ES-I3 (cell line): Measurements from ENCODE around the gene PLEKHH1.

Source experiments
- H3K36me3 ChIP-seq: 2 replicates; pipeline ENCODE4 v1.6.1; 2013; ENCODE audit warnings: mild to moderate bottlenecking, low read length, control low read depth, moderate library complexity; ENCODE audit not compliant: insufficient read depth
- H3K4me1 ChIP-seq: 2 replicates; pipeline ENCODE4 v1.6.1; 2013; ENCODE audit warnings: mild to moderate bottlenecking, control low read depth, low read length; ENCODE audit not compliant: insufficient read depth
- H3K9ac ChIP-seq: 2 replicates; pipeline ENCODE4 v1.6.1; 2013; ENCODE audit warnings: low read depth, mild to moderate bottlenecking, low read length, moderate library complexity
- H3K9me3 ChIP-seq: 2 replicates; pipeline ENCODE4 v1.6.1; 2013; ENCODE audit warnings: mild to moderate bottlenecking, low read length, moderate library complexity; ENCODE audit not compliant: control insufficient read depth, insufficient read depth

PLEKHH1 gene

DNA sequence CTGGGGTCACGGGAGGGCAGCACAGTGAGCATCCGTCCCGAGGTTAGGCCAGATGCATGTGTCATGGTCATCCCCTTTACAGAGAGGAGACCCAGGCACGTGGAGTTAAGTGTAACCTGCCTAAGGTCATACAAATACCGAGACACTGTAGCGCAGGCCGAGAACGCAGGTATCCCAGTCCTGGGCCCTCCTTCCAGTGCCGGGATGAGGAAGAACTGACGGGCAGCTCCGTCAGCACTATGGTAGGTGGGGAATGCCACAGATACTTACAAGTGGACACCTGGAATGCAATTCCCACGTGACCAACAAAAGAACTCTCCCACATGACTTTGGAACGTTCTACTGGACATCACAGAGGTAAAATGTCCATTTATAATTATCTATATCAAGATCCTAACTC lies 35.9 kb upstream of the PLEKHH1 start:
- H3K36me3 ChIP-seq, result no peaks in the 10 kb centered on the region
- no peak overlapping the region for H3K9ac ChIP-seq
- H3K9me3 ChIP-seq, result peaks cover 16% of the 10 kb centered on the region
- no peaks in the 10 kb centered on the region for H3K4me1 ChIP-seq

DNA sequence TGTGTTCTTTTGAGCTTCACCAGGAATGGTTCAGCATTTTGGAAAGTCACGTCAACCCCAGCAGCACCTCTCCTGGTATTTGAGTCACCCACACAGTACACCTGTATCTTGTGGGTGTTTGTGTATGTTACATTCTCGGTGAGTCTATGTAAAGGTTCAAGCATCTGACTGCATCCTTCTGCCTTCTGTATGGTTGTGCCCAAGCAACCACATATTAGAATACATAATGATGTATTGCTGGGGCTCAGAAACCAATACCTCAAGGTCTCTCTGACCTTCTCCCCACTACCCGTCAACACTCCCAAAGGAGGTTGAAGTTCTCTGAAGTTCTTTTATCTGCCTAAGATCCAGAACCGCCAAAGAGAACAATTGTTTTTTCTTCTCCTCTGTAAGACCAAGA lies 35.4 kb upstream of the PLEKHH1 start:
- Histone ChIP-seq H3K4me1 (no peaks in the 10 kb centered on the region), H3K36me3 (no peaks in the 10 kb centered on the region), H3K9me3 (peaks cover 13% of the 10 kb centered on the region), H3K9ac (no peak overlapping the region)

DNA sequence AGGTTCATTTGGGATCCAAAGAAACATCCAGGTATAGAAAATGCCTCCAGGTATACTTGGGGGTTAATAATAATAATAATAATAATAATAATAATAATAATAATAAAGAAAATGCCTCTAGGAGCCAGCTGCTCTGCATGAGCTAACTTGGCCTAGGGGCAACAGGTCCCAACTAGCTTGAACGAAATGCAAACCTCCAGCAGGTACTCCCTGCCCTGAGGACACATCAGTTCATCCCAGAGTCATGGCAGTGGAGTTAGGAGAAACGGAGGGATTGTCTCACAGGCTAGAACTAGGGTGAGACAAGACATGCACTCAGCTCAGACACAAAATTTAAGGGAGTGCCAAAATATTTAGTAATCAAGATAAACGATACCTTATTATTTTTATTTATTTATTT lies 32.1 kb upstream of the PLEKHH1 start:
- no peaks in the 10 kb centered on the region for H3K9me3 ChIP-seq
- H3K9ac ChIP-seq, result no peak overlapping the region
- no peaks in the 10 kb centered on the region for H3K4me1 ChIP-seq
- H3K36me3 ChIP-seq, result no peaks in the 10 kb centered on the region

DNA sequence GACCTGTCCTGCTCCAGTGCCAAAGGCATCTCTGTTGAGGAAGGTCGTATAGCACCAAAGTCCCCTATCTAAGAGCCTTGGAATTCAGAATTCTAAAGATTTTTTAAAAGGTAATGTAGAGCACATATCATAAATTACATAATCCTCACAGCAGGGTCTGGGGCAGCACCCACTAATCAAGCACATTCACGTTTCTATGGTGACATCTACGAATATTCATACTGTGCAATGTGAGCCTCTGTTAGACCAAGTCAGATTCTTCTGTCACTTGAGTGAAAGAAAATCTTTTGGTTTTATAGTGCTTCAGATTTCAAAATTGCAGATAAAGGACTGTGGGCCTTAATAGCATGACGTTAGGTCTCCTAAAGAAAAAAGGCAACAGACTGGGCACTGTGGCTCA lies 31.4 kb upstream of the PLEKHH1 start:
- no peaks in the 10 kb centered on the region for H3K4me1 ChIP-seq
- no peaks in the 10 kb centered on the region for H3K36me3 ChIP-seq
- no peak overlapping the region for H3K9ac ChIP-seq
- no peaks in the 10 kb centered on the region for H3K9me3 ChIP-seq

DNA sequence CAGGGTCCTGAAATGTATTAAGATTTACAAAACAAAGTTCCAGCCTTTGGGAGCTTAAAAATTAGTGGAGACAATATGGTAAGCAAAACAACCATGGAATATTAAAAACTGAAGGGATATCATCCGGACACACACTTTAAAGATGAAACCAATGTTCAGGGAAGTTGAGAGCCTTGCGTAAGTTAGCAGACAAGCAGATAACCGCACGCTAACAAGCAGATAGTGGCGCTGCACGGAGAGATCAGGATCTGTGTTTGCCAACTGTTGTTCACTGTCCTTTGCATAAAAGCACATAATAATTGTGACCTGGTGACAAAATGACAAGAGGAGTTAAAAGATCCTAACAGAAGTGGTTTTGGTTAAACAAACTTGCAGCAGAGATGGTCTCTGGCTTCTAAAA lies 30.2 kb upstream of the PLEKHH1 start:
- Histone ChIP-seq H3K9ac (no peak overlapping the region), H3K9me3 (no peaks in the 10 kb centered on the region), H3K4me1 (no peaks in the 10 kb centered on the region), H3K36me3 (no peaks in the 10 kb centered on the region)

DNA sequence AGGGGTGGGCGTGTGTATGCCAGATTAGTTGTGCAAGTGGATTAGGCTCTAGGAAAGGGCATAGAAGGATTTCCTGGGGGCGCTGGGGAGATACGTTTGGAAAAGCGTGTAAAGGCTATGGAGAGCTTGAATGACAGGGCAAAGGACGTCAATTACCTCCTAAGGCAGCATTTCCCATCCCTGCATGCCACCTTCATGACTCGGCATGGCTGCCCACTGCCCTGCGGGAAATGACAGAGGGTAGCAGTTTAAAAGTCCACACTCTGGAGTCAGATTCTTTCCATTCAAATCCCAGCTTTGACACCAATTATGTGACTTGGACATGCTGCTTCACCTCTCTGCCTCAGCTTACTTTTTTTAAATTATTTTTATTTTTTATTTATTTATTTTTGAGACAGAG lies 29.8 kb upstream of the PLEKHH1 start:
- Histone ChIP-seq H3K4me1 (no peaks in the 10 kb centered on the region), H3K9ac (no peak overlapping the region), H3K36me3 (no peaks in the 10 kb centered on the region), H3K9me3 (no peaks in the 10 kb centered on the region)

DNA sequence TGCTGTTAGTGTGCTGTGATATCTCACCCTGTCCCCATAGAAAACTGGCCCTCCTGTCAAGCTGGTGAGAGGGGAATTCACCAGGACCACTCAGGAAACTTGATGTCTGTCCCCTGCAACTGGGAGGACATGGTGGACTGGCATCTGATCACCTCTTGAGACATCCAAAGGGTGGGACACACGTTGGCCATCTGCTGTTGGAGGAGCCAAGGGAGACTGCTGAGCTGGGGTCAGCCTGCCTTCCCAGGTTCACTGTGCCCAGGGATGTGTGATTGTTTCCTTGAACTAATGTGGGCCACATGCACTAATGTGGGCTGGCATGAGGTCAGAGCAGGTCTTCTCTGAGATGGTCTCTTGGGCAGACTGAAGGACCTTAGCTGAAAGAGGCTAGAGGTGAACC lies 27.8 kb upstream of the PLEKHH1 start:
- Histone ChIP-seq H3K36me3 (no peaks in the 10 kb centered on the region), H3K9ac (no peak overlapping the region), H3K9me3 (no peaks in the 10 kb centered on the region), H3K4me1 (no peaks in the 10 kb centered on the region)

DNA sequence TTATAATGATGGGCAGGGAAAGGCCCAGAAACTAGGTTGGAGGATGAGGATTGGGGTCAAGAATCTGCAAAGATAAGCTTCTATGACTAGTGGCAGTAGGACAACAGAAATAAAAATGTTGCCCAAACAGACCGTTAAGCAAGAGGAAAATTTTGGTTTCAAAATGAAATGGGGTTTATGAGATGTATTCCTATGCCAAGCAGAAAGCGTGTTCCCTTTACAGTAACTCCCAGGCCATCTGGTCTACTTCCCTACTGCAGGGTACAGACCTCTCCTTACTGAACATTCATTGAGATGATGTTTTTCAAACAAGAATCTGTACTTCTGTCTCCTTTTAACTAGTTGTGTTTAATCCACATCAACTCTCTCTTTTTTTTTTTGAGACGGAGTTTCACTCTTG lies 24.1 kb upstream of the PLEKHH1 start:
- H3K9me3 ChIP-seq, result no peaks in the 10 kb centered on the region
- H3K4me1 ChIP-seq, result no peaks in the 10 kb centered on the region; the same call in 1 of the 2 replicates
- H3K9ac ChIP-seq, result no peak overlapping the region
- H3K36me3 ChIP-seq, result no peaks in the 10 kb centered on the region

DNA sequence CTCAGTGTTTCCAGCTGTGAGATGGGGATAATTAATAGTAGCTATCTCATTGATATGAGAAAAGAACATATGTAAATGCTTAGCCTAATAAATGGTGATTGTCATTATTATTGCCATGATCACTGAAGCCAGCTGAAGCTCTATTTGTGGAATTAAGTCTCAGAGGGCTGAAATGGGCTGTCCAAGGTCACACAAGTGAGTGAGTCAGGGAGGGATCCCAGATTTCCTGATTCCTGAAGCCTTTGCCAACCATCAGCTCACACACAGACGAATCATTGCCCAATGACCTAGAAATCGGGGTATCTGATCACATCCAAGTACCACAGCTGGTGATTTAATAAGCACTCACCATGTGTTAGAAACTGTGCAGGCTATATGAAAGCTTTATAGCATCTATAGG lies 23.0 kb upstream of the PLEKHH1 start:
- no peak overlapping the region for H3K9ac ChIP-seq
- H3K4me1 ChIP-seq, result no peaks in the 10 kb centered on the region; the same call in 1 of the 2 replicates
- no peaks in the 10 kb centered on the region for H3K9me3 ChIP-seq
- H3K36me3 ChIP-seq, result no peaks in the 10 kb centered on the region

DNA sequence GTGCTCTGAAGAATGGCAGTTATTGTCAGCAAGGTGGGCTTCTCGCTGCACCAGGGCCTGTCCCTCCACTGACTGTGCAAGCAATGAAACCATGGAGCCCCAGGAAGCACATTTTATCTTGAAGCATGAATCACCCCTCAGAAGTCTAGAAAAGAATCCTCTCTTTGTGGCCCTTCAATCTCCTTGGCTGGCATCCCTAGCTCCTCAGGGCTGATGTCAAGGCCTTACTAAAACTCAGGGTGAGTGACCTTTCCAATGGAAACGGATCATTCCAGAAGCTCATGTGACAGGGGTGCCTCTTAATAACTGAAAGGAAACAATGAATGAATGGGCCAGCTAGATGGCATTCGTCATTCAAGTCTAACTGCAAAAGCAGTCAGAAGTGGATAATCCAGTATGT lies 22.3 kb upstream of the PLEKHH1 start:
- H3K36me3 ChIP-seq, result no peaks in the 10 kb centered on the region
- H3K9me3 ChIP-seq, result no peaks in the 10 kb centered on the region
- no peak overlapping the region for H3K9ac ChIP-seq
- H3K4me1 ChIP-seq, result no peaks in the 10 kb centered on the region; the same call in 1 of the 2 replicates

DNA sequence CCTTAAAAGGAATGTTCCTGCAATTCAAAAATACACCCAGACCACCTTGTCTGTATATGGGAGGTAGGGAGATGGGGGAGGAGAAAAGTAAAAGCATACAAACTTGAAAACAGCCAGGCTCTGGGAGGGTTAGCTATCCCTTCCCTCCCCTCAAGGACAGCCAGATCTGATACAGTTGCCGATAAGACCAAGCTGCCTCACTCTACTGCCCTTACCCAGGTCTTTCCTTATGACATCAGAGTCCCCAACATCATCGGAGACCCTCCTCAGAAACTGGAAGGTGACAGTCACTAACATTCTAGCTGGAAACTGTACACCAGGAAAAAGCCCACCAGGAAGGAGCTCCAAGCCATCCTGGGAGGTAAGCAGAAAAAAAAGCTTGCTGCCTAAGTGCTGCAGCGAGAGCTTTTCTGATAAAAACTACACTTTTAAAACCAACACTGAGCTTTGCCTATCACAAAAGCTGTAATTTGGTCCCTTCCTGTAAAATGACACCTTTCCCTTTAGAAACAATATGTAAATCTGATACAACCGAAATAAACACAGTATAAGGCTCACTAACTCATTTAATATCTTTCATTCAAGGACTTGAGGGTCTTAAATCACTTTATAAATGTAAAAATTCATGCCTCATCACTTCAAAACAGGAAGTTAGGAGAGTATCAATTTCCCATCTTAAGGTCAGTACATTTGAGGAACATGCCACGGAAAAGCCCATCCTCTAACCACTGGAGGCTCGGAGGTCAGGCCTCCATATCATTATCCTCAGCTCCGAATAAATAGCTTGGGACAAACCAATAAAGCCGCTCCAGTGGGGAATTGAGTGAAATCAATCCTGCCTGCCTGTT lies 20.4 kb upstream of the PLEKHH1 start:
- no peaks in the 10 kb centered on the region for H3K36me3 ChIP-seq
- H3K4me1 ChIP-seq, result peaks cover 5% of the 10 kb centered on the region
- no peak overlapping the region for H3K9ac ChIP-seq

DNA sequence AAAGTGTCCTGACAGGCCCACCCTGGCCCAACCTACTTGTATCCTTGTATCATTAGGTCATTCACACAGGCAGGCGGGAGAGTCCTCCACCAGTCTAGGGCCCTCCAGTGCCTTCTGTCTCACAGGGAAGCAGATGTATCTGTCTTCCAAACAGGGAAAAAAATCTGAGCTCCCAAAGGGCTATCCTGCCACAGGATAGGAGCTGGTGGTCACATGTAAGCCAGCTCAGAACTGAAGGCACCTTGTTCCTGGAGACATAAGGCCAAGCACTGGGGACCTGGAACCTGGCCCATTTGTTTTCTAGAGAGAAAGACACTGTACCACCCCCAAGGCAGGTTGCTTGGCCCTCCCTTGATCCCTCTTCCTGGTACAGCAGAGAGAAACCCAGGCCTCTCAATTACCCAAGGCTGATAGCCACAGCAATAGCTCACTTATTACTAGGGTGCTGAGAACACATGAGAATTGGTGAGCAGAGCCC lies 19.4 kb upstream of the PLEKHH1 start:
- H3K9ac ChIP-seq, result no peak overlapping the region
- H3K36me3 ChIP-seq, result no peaks in the 10 kb centered on the region
- no peaks in the 10 kb centered on the region for H3K9me3 ChIP-seq
- peaks cover 5% of the 10 kb centered on the region for H3K4me1 ChIP-seq

More for the DNA sequence above, 20.4 kb upstream of the PLEKHH1 start:
- H3K9me3 ChIP-seq, result no peaks in the 10 kb centered on the region

DNA sequence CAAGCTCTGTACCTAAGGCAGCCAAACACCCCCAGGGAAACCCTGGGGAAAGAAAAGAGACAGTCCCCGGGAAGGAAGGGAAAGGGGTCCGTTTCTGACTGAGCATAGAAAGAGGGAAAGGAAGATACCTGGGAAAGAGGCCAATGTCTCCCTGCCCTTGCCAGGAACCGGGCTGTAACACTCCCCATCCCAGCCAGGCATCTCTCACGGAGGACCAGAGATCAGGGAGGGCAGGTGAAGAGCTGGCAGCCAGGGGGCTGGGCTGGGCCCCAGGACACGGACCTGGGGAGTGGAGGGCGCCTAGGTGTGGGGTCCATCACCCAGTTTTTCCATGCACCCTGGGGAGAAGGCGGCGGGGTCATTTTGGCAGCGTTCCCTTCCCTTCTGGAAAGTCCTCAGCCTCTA lies 18.9 kb upstream of the PLEKHH1 start:
- Histone ChIP-seq H3K9ac (peak overlapping the region; percentile 71; the same call in 1 of the 2 replicates), H3K4me1 (peaks cover 5% of the 10 kb centered on the region), H3K36me3 (no peaks in the 10 kb centered on the region)

DNA sequence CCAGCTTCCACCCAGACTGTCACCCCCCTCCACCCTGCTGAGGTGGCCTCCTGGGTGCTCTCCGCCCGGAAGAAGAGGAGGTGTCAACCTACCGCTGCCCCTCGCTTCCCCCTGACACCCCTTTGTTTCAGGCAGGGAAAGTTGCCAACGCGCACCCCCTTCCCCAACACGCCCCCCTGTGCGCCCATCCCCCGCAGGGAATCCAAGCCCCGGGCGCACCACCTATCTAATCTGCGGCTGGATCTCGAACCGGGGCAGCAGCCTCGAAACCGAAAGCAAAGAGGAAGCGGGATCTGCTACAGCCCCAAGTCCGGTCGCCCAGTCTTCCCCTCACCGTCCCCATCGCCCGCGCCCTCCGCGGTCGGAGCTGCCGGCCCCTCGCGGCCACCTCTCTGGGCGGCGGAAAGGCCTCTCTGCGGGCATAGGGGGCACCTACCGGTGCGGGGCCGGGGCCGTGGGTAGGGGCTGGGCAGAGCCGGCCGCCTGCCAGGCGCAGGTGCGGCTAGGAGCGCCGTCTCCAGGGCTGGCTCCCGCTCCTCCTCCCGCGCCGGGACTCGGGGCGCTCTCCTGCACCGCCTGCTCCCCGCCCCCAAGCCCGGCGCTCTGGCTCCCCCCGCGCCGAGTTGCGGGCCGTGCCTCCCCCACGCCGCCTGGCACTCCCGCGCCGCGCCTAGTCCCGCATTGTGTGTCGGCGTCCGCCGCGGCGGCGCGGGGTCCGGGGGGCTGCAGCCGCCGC lies 18.3 kb upstream of the PLEKHH1 start:
- peaks cover 5% of the 10 kb centered on the region for H3K4me1 ChIP-seq
- no peaks in the 10 kb centered on the region for H3K9me3 ChIP-seq
- H3K9ac ChIP-seq, result peak overlapping the region; percentile 71
- no peaks in the 10 kb centered on the region for H3K36me3 ChIP-seq

More for the DNA sequence above, 18.9 kb upstream of the PLEKHH1 start:
- no peaks in the 10 kb centered on the region for H3K9me3 ChIP-seq
